Cardiac fibroblast (primary cell): ENCODE data around the gene C15orf39.

Experiments
- DNase-seq, 2 donors: peaks; one replicate each; pipeline versions ENCODE4 v3.0.0 to v3.0.0-alpha.2; 2010; ENCODE audit warnings: low read depth in 2 of 2
- H3K4me3 ChIP-seq, 2 donors: replicated peaks in 1 of 2; 1 replicate in 1 of 2; 2 replicates in 1 of 2; pipeline ENCODE4 v1.5.1; 2011; ENCODE audit warnings: low read depth in 2 of 2, low read length in 2 of 2, mild to moderate bottlenecking in 2 of 2, moderate library complexity in 1 of 2
- TF ChIP-seq, protein P1 (sequence below): IDR thresholded peaks from one replicate; pipeline ENCODE4 v1.5.1; 2011; ENCODE audit warnings: low read depth, mild to moderate bottlenecking, low read length, inconsistent platforms

The C15orf39 gene

DNA sequence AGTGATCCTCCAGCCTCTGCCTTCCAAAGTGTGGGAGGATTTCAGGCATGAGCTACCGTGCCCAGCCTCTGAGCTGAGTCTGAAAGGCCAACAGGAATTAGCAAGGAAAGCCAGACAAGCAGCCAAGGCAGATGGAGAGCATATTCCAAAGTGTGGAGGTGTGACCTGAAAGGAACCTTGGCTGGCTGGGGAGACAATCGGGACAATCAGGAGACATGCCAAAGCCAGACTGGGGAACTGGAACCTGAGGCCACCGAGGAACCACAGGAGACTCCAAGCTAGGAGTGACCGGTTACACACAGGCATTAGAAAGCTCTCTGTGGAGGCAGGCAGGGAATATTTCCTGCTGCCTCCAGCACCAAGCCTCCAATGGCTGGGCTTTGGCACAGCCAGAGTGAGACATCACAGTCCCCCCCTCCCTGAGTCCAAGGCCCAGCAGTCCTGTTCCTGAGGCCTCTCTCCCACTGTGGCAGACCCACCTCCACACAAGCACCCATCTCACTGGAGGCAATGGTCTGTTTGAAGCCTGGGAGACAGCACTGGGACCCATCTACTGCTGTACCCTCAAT is 4.5 kb upstream of the C15orf39 start:
- DNase-seq, result no peak
- H3K4me3 ChIP-seq, result no peak overlapping the region
- TF ChIP-seq, protein P1, sequence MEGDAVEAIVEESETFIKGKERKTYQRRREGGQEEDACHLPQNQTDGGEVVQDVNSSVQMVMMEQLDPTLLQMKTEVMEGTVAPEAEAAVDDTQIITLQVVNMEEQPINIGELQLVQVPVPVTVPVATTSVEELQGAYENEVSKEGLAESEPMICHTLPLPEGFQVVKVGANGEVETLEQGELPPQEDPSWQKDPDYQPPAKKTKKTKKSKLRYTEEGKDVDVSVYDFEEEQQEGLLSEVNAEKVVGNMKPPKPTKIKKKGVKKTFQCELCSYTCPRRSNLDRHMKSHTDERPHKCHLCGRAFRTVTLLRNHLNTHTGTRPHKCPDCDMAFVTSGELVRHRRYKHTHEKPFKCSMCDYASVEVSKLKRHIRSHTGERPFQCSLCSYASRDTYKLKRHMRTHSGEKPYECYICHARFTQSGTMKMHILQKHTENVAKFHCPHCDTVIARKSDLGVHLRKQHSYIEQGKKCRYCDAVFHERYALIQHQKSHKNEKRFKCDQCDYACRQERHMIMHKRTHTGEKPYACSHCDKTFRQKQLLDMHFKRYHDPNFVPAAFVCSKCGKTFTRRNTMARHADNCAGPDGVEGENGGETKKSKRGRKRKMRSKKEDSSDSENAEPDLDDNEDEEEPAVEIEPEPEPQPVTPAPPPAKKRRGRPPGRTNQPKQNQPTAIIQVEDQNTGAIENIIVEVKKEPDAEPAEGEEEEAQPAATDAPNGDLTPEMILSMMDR, result no peak

DNA sequence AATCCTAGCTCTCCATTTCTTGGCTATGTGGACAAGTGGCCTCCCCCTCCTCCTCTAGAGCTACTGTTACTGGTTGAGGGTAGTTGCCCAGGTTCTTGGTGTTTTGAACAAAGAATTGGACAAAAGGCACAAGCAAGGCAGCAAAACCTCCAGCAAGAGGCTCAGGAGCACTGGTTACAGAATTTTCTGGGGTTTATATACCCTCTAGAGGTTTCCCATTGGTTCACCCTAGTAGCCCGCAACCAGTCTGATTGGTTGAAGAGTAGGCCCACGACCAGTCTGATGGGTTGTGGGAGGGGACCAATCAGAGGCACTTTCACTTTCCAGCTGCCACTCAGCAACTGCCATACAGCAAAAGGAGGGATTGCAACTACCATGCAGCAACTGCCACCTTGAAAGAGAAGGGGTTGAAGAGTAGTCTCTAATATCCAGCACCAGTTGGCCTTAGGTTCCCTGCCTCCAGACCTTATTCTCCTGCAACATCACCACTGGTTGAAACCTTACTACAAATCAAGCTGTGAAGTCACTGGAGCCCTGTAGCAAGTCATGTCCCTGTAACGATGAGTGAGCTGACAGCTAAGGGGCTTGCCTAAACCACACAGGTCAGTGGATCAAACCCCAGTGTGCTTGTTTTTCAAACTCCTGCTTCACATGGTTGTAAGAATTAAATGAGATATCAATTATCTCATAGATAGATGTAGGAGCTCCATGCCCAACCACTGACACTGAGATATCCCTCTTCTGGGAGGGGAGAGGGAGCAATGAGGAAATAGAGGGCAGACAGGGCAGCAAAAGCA is 2.9 kb upstream of the C15orf39 start:
- no peak overlapping the region for H3K4me3 ChIP-seq
- DNase-seq, result peak; percentile 35 to 54
- TF ChIP-seq, protein P1, result no peak

- TF ChIP-seq, protein P1, result no peak
- H3K4me3 ChIP-seq, result no peak overlapping the region
- no peak for DNase-seq
These were observed 2.2 kb upstream of the C15orf39 start for GRCh38 chr15:75199357-75199940.

- DNase-seq, result no peak
- no peak overlapping the region for H3K4me3 ChIP-seq
- TF ChIP-seq, protein P1, result no peak
These were observed 1.3 kb upstream of the C15orf39 start for GRCh38 chr15:75200391-75200764.

GRCh38 chr15:75200765-75201615 is 692 bp upstream of the C15orf39 start:
- peak in 1 of 2 donors; percentile 35 for DNase-seq
- H3K4me3 ChIP-seq, result peak overlapping the region; percentile 59 to 95
- TF ChIP-seq, protein P1, result no peak

DNA sequence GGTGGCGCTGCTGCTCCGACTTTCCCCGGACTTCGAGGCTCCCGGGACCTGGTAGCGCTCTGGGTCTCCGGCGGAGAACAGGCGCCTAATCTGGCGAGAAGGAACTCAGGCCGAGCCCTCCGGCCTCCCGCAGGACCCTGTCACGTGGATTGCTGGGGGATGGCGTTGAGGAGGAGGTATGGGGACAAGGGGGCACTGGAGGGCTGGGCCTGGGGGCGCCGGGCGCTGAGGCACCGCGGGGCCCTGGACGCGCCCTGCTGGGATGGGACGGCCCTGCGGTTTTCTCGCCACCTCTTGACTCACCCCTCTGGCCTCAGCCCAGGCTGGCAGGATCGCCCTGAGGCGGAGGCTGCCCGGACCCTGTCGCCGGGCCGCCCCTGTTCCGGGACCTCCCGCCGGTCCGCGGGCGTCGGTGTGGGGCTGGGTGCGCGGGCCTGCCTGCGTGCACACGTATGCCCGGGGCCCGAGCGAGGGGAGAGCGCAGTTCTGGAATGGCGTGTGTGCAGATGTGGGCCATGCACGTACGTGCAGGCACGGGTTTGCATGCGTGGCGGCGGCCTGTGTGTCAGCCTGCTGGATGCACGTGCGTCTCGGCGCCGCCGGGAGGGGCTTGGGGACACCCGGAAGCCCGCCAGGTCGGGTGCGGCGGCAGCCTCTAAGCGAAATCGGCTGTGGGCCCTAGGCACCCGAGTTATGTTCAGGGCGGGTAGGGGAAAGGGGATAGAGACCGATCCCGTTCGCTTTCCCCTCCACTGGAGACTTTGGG is 752 bp downstream of the C15orf39 start:
- TF ChIP-seq, protein P1, result no peak

More for the DNA sequence above, 752 bp downstream of the C15orf39 start:
- H3K4me3 ChIP-seq, result peak overlapping the region; percentile 94 to 95
- DNase-seq, result peak; percentile 75 to 82
